Thyroid gland (tissue), 4 donors: ENCODE results near the gene OR7D4. TPM values are rescaled to one million over a fixed set of nuclear protein-coding genes. Genes with fewer than 3 reads are reported as not detected.

ENCODE experiments used
- DNase-seq, 2 donors: peaks; one replicate each; pipeline ENCODE4 v3.0.0-alpha.2; 2019
- H3K27ac ChIP-seq, 3 donors: fragments of 200-600 bp; sonication (generic); 1 replicate in 2 of 3; 2 replicates in 1 of 3; pipeline ENCODE4 v1.5.1; 2016 to 2019; ENCODE audit warnings: mild to moderate bottlenecking in 1 of 3, moderate library complexity in 1 of 3
- H3K27me3 ChIP-seq: fragments of 200-600 bp; sonication (generic); one replicate; pipeline ENCODE4 v1.5.1; 2019
- H3K36me3 ChIP-seq, 2 donors: fragments of 200-600 bp; sonication (generic); one replicate each; pipeline ENCODE4 v1.5.1; 2016 to 2019
- H3K4me1 ChIP-seq, 2 donors: fragments of 200-600 bp; sonication (generic); one replicate each; pipeline ENCODE4 v1.5.1; 2017 to 2019
- H3K4me3 ChIP-seq, 3 donors: fragments of 200-600 bp; sonication (generic); replicated peaks in 1 of 3; 1 replicate in 2 of 3; 2 replicates in 1 of 3; pipeline ENCODE4 v1.5.1; 2016; ENCODE audit warnings: mild to moderate bottlenecking in 1 of 3
- H3K9me3 ChIP-seq: fragments of 200-600 bp; sonication (generic); one replicate; pipeline ENCODE4 v1.5.1; 2017
- CTCF ChIP-seq, 6 experiments: fragments of 200-600 bp in 3 of 6; fragments of 450-650 bp in 3 of 6; sonication (generic) in 3 of 6; IDR thresholded peaks; one replicate each; pipeline ENCODE4 v1.5.1; 2016 to 2019; ENCODE audit warnings: antibody characterized with exemption in 6 of 6, mild to moderate bottlenecking in 2 of 6, inconsistent platforms in 1 of 6, moderate library complexity in 1 of 6
- POLR2A ChIP-seq, 2 donors: fragments of 450-650 bp; IDR thresholded peaks; one replicate each; pipeline ENCODE4 v1.6.1; 2017; ENCODE audit warnings: antibody characterized with exemption in 2 of 2, mild to moderate bottlenecking in 2 of 2, moderate library complexity in 1 of 2
- WGBS, 2 donors: methylation state at CpG; one replicate each; pipeline ENCODE4 v1.1.5; 2017; 5-methylcytosine and 5-hydroxymethylcytosine counted together
- intact Hi-C: fragments of 100-400 bp; cut with DNase I; formaldehyde crosslinking; loops from one replicate; pipeline ENCODE4 v1.15.1; 2023
- total RNA-seq, 4 donors: library from RNA; depleted of rRNA; stranded (reverse); fragments of >200 nt; gene quantifications; one replicate each; pipeline ENCODE4 v1.2.3, GENCODE V29; 2016

Gene OR7D4
- total RNA-seq, 4 donors from 2014 or later, result not detected

GRCh38 chr19:9171393-9171991 lies 47.9 kb downstream of the OR7D4 start:
- H3K36me3 ChIP-seq, result no peaks in the 10 kb centered on the region
- H3K27me3 ChIP-seq, result no peaks in the 10 kb centered on the region
- intact Hi-C loops, result no loop called here
- no peaks in the 10 kb centered on the region for H3K9me3 ChIP-seq
- no peak for TF ChIP-seq CTCF (IDR thresholded peaks at IDR 0.05)
- TF ChIP-seq POLR2A (IDR thresholded peaks at IDR 0.05), result no peak
- no peaks in the 10 kb centered on the region for H3K4me1 ChIP-seq
- H3K4me3 ChIP-seq, result no peak overlapping the region
- DNase-seq, result no peak
- 62 to 63% methylated on average over 6 of the region's 6 CpGs for WGBS, 2 donors
- no peak overlapping the region for H3K27ac ChIP-seq

- Histone ChIP-seq H3K4me1 (no peaks in the 10 kb centered on the region), H3K36me3 (peaks cover 22 to 25% of the 10 kb centered on the region in 2 donors), H3K27ac (no peak overlapping the region), H3K27me3 (no peaks in the 10 kb centered on the region), H3K4me3 (no peak overlapping the region), H3K9me3 (no peaks in the 10 kb centered on the region)
- DNase-seq, result no peak
- no peak for TF ChIP-seq CTCF (IDR thresholded peaks at IDR 0.05)
- no peak for TF ChIP-seq POLR2A (IDR thresholded peaks at IDR 0.05)
- 92 to 95% methylated on average over 4 of the region's 4 CpGs for WGBS, 2 donors
- intact Hi-C loops, result no loop called here
Observed at GRCh38 chr19:9166846-9167245, 52.5 kb downstream of the OR7D4 start.

- Histone ChIP-seq H3K27ac (no peak overlapping the region), H3K36me3 (peaks cover 38 to 41% of the 10 kb centered on the region in 2 donors), H3K9me3 (no peaks in the 10 kb centered on the region), H3K4me3 (no peak overlapping the region), H3K27me3 (no peaks in the 10 kb centered on the region), H3K4me1 (no peaks in the 10 kb centered on the region)
- DNase-seq, result no peak
- intact Hi-C loops, result no loop called here
- WGBS, 2 donors, result 96 to 97% methylated on average over 3 of the region's 3 CpGs
- TF ChIP-seq CTCF (IDR thresholded peaks at IDR 0.05), result no peak
- TF ChIP-seq POLR2A (IDR thresholded peaks at IDR 0.05), result no peak
Observed at GRCh38 chr19:9165261-9165660, 54.1 kb downstream of the OR7D4 start.

- H3K27ac ChIP-seq, result no peak overlapping the region
- H3K36me3 ChIP-seq, result peaks cover 73 to 77% of the 10 kb centered on the region in 2 donors
- DNase-seq, result no peak
- intact Hi-C loops, result no loop called here
- no peak for TF ChIP-seq CTCF (IDR thresholded peaks at IDR 0.05)
- no peak for TF ChIP-seq POLR2A (IDR thresholded peaks at IDR 0.05)
- no peak overlapping the region for H3K4me3 ChIP-seq
- no peaks in the 10 kb centered on the region for H3K9me3 ChIP-seq
- WGBS, 2 donors, result 96 to 98% methylated on average over 12 of the region's 12 CpGs
- no peaks in the 10 kb centered on the region for H3K27me3 ChIP-seq
- no peaks in the 10 kb centered on the region for H3K4me1 ChIP-seq
Observed at GRCh38 chr19:9161427-9161826, 58.0 kb downstream of the OR7D4 start.

Other genes starting within 250 kb of the OR7D4 start
- under 1 TPM in 3 of 4 donors, not detected in 1; 0.22 to 0.94 (median 0.54) TPM for gene MUC16, start 209.2 kb downstream of the OR7D4 start, total RNA-seq
- not detected for gene OR1M1, start 132.5 kb downstream of the OR7D4 start, total RNA-seq
- not detected for gene OR7G2, start 112.1 kb downstream of the OR7D4 start, total RNA-seq
- not detected for gene OR7G1, start 103.8 kb downstream of the OR7D4 start, total RNA-seq
- gene OR7G3, start 92.6 kb downstream of the OR7D4 start, total RNA-seq, result not detected
- 10 to 100 TPM; 18.0 to 27.2 (median 21.2) TPM for gene ZNF317, start 79.2 kb downstream of the OR7D4 start, total RNA-seq
- under 1 TPM in 1 of 4 donors, not detected in 3; 0.54 TPM for gene OR7D2, start 40.6 kb downstream of the OR7D4 start, total RNA-seq
- not detected for gene OR7E24, start 31.3 kb upstream of the OR7D4 start, total RNA-seq
- gene ZNF699, start 90.2 kb upstream of the OR7D4 start, total RNA-seq, result 10 to 100 TPM; 11.6 to 17.4 (median 13.8) TPM
- 10 to 100 TPM; 20.6 to 55.8 (median 29.1) TPM for gene ZNF559, start 104.6 kb upstream of the OR7D4 start, total RNA-seq
- 1 to 10 TPM in 3 of 4 donors, under 1 TPM in 1; 0.68 to 5.2 (median 4.4) TPM for gene ZNF177, start 143.4 kb upstream of the OR7D4 start, total RNA-seq
- 10 to 100 TPM; 29.6 to 42.2 (median 34.8) TPM for gene ZNF266, start 216.0 kb upstream of the OR7D4 start, total RNA-seq